GM23248 (cell line): ENCODE data around the gene TRIM41.

Source experiments
- EZH2 ChIP-seq: fragments of 200-600 bp; sonication (generic); IDR thresholded peaks from 2 replicates; pipeline ENCODE4 v1.6.1; 2018; ENCODE audit warnings: antibody characterized with exemption, mild to moderate bottlenecking; ENCODE audit not compliant: insufficient read depth, poor library complexity, severe bottlenecking
- EZH2phosphoT487 ChIP-seq: fragments of 200-600 bp; sonication (generic); IDR thresholded peaks from 2 replicates; pipeline ENCODE4 v1.6.1; 2018; ENCODE audit warnings: antibody characterized with exemption, moderate library complexity, mild to moderate bottlenecking, low read depth; ENCODE audit not compliant: insufficient read depth

DNA sequence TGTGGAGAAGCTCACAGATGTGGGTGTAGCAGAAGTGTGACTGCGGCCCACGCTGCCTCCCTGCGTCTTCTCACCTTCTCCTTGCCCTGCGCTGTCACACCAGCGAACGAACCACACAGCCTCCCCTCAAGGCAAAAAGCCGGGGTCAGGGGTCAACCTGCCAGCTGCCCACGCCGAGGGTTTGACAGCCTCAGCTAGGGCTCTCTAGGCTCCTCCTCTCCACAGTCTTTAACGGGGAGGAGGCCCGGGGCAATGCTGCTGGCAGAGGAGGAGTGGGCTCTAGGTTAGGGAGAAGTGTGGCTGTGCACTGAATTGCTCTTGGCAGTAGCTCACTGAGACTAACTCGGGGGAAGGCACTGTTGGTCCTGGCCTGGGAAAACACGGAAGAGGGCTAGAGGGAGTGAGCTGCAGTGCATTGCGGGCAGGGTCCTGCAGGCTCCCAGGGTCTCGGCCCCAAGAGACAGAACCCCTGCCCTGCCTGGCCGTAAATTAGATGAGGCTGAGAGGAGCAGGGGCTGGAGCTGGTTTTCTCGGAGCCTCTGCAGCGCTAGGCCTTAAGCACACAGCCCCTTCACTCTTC, 42.1 kb downstream of the TRIM41 start:
- TF ChIP-seq EZH2 (no peak), EZH2phosphoT487 (no peak)
